HepG2 (cell line): ENCODE measurements around the gene XKR3. TPM values are rescaled to one million over a fixed set of nuclear protein-coding genes. Genes with fewer than 3 reads are reported as not detected.

Experiments
- ATAC-seq: fragments of 200-7000 bp; cut with Tn5 transposase; 3 replicates; pipeline ENCODE4 v1.9.1; 2020; ENCODE audit warnings: mild to moderate bottlenecking, moderate library complexity
- BruUV-seq: library from RNA; stranded (reverse); fragments of 400-500 nt; replicated peaks from 2 replicates; lab custom pipeline; 2021; lab: Mats Ljungman, UMichigan
- CTCF ChIA-PET: fragments of 300-600 bp; formaldehyde crosslinking; extraction: SDS; loops from one replicate; lab custom pipeline; 2021; ENCODE audit warnings: low total read pairs, inconsistent platforms, low intra/inter-chr PET ratio; lab: Yijun Ruan, JAX
- POLR2A ChIA-PET: fragments of 350-600 bp; sonication (Branson Sonifier 250); formaldehyde crosslinking; loops from one replicate; lab custom pipeline; 2020; ENCODE audit warnings: antibody characterized with exemption, inconsistent platforms; lab: Yijun Ruan, JAX
- DNase-seq: peaks from one replicate; pipeline ENCODE4 v3.0.0-alpha.2; 2015; ENCODE audit warnings: low spot score
- FAIRE-seq: peaks from 3 replicates; lab custom pipeline; 2011; peaks lifted over from hg19 to GRCh38; lab: Jason Lieb, UNC
- H2AFZ ChIP-seq: one replicate; pipeline ENCODE4 v1.6.1; 2011; ENCODE audit warnings: low read length, inconsistent platforms
- H3K27ac ChIP-seq: fragments of 300-600 bp; 3 replicates; pipeline ENCODE4 v1.8.0; 2011; ENCODE audit warnings: mixed run types, mild to moderate bottlenecking, mixed read lengths, low read length, inconsistent platforms; ENCODE audit not compliant: insufficient read depth; ENCODE audit errors: extremely low read length
- H3K27me3 ChIP-seq, 2 experiments: fragments of 200-600 bp in 1 of 2; 2 replicates in 1 of 2; 3 replicates in 1 of 2; pipeline versions ENCODE4 v1.6.0 to v1.8.0; 2011; ENCODE audit warnings: low read length in 2 of 2, mild to moderate bottlenecking in 2 of 2, moderate library complexity in 2 of 2, inconsistent platforms in 1 of 2; ENCODE audit not compliant: insufficient read depth in 2 of 2, control insufficient read depth in 1 of 2
- H3K36me3 ChIP-seq, 2 experiments: fragments of 200-600 bp in 1 of 2; replicated peaks in 1 of 2; 2 replicates in 1 of 2; 3 replicates in 1 of 2; pipeline versions ENCODE4 v1.5.1 to v1.8.0; 2011; ENCODE audit warnings: low read length in 2 of 2, inconsistent platforms in 1 of 2; ENCODE audit not compliant: insufficient read depth in 2 of 2, control insufficient read depth in 1 of 2
- H3K4me1 ChIP-seq: 2 replicates; pipeline ENCODE4 v1.5.1; 2012; ENCODE audit warnings: low read length, inconsistent platforms; ENCODE audit not compliant: insufficient read depth
- H3K4me2 ChIP-seq: 2 replicates; pipeline ENCODE4 v1.6.0; 2011; ENCODE audit warnings: low read depth, low read length, inconsistent platforms
- H3K4me3 ChIP-seq, 3 experiments: fragments of 200-600 bp in 1 of 3; sonication (generic), shearing (Covaris generic) in 1 of 3; replicated peaks in 1 of 3; 2 replicates each; pipeline ENCODE4 v1.5.1; 2011 to 2016; ENCODE audit warnings: low read length in 3 of 3, inconsistent platforms in 2 of 3, low read depth in 2 of 3, mild to moderate bottlenecking in 2 of 3, control low read depth in 1 of 3, mixed read lengths in 1 of 3; ENCODE audit not compliant: insufficient read depth in 1 of 3
- H3K79me2 ChIP-seq: one replicate; pipeline ENCODE4 v1.6.1; 2011; ENCODE audit warnings: low read length, inconsistent platforms; ENCODE audit not compliant: insufficient read depth
- H3K9ac ChIP-seq: 2 replicates; pipeline ENCODE4 v1.6.0; 2011; ENCODE audit warnings: mild to moderate bottlenecking, low read depth, low read length, inconsistent platforms; ENCODE audit not compliant: insufficient read depth
- H3K9me3 ChIP-seq: 2 replicates; pipeline ENCODE4 v1.5.1; 2012; ENCODE audit warnings: mild to moderate bottlenecking, low read length
- H4K20me1 ChIP-seq: 2 replicates; pipeline ENCODE4 v1.6.0; 2011; ENCODE audit warnings: inconsistent platforms, mild to moderate bottlenecking, low read length, moderate library complexity; ENCODE audit not compliant: insufficient read depth
- AFF4 ChIP-seq: sonication (generic); formaldehyde crosslinking; IDR thresholded peaks from 2 replicates; pipeline ENCODE4 v1.4.0; 2020; ENCODE audit warnings: missing genetic modification reagents
- CEBPB ChIP-seq: IDR thresholded peaks from 2 replicates; pipeline ENCODE4 v1.6.1; 2011; ENCODE audit warnings: low read depth, low read length, improper control_type of control experiment, borderline replicate concordance
- HNRNPL ChIP-seq: fragments of 200-400 bp; formaldehyde crosslinking; IDR thresholded peaks from 2 replicates; pipeline ENCODE4 v1.6.1; 2017; ENCODE audit warnings: mild to moderate bottlenecking, low read depth, low read length
- MXD4 ChIP-seq: IDR thresholded peaks from 2 replicates; pipeline ENCODE4 v1.6.1; 2016; ENCODE audit warnings: mild to moderate bottlenecking, missing biosample characterization, missing genetic modification reagents
- MZF1 ChIP-seq: sonication (generic); formaldehyde crosslinking; IDR thresholded peaks from 2 replicates; pipeline ENCODE4 v1.8.1; 2023; ENCODE audit warnings: mild to moderate bottlenecking, missing genetic modification reagents, borderline replicate concordance
- POLR2AphosphoS5 ChIP-seq: IDR thresholded peaks from 2 replicates; pipeline ENCODE4 v1.6.1; 2012; ENCODE audit warnings: low read depth, low read length
- SAP130 ChIP-seq: IDR thresholded peaks from 2 replicates; pipeline ENCODE4 v1.6.1; 2016; ENCODE audit warnings: low read depth
- ZBTB38 ChIP-seq: sonication (generic); formaldehyde crosslinking; IDR thresholded peaks from 2 replicates; pipeline ENCODE4 v1.5.1; 2020; ENCODE audit warnings: mild to moderate bottlenecking, missing genetic modification reagents
- ZNF441 ChIP-seq: sonication (generic); formaldehyde crosslinking; IDR thresholded peaks from 2 replicates; pipeline ENCODE4 v1.7.0; 2021; ENCODE audit warnings: missing genetic modification reagents, borderline replicate concordance
- ZNF546 ChIP-seq: sonication (generic); formaldehyde crosslinking; conservative IDR thresholded peaks from 2 replicates; pipeline ENCODE4 v1.8.1; 2023; ENCODE audit warnings: mild to moderate bottlenecking, missing genetic modification reagents
- ZNF615 ChIP-seq: sonication (generic); formaldehyde crosslinking; IDR thresholded peaks from 2 replicates; pipeline ENCODE4 v1.5.0; 2020; ENCODE audit warnings: mild to moderate bottlenecking, missing genetic modification reagents, borderline replicate concordance
- ZNF749 ChIP-seq: sonication (generic); formaldehyde crosslinking; IDR thresholded peaks from 2 replicates; pipeline ENCODE4 v1.8.0; 2022; ENCODE audit warnings: mild to moderate bottlenecking, missing genetic modification reagents, moderate library complexity, borderline replicate concordance
- WGBS: methylation state at CpG from one replicate; pipeline ENCODE4 v1.1.6; 2017; ENCODE audit warnings: low lambda C conversion rate; 5-methylcytosine and 5-hydroxymethylcytosine counted together
- in situ Hi-C: cut with HindIII; loops from 2 replicates; pipeline ENCODE4 v1.10.0; 2017; ENCODE audit warnings: low pct_unique_long_range_greater_than_20kb; ENCODE audit not compliant: extremely low pct_ligation_motif_present
- intact Hi-C: fragments of 100-400 bp; cut with micrococcal nuclease; formaldehyde crosslinking; loops from one replicate; pipeline ENCODE4 v1.10.0; 2022; ENCODE audit not compliant: unreplicated experiment
- polyA plus RNA-seq, 8 experiments: library from polyadenylated mRNA; depleted of rRNA in 3 of 8; stranded (reverse) in 7 of 8; unstranded in 1 of 8; fragments of >200 nt; fragmentation: Illumina TruSeq in 4 of 8; extraction: Trizol in 4 of 8; gene quantifications; 2 replicates each; pipeline versions ENCODE4 v1.2.1 to v1.2.3, GENCODE V29; 2011 to 2016; ENCODE audit warnings: low read depth in 4 of 8, missing spikeins in 1 of 8, mixed read lengths in 1 of 8; ENCODE audit not compliant: insufficient read depth in 1 of 8
- total RNA-seq, 5 experiments: library from RNA; depleted of rRNA; stranded (reverse); fragments of >200 nt; fragmentation: Illumina TruSeq; extraction: Trizol; gene quantifications; 2 replicates each; pipeline ENCODE4 v1.2.3, GENCODE V29; 2016; ENCODE audit warnings: low read depth in 1 of 5
- TF ChIP-seq, protein P1 (sequence below): fragments of 450-650 bp; IDR thresholded peaks from 2 replicates; pipeline ENCODE4 v1.6.1; 2017
- TF ChIP-seq, protein P2 (sequence below): sonication (generic); formaldehyde crosslinking; conservative IDR thresholded peaks from 2 replicates; pipeline ENCODE4 v1.8.1; 2023; ENCODE audit warnings: missing genetic modification reagents

The XKR3 gene
- total and polyA plus RNA-seq, 2 of the 13 experiments (the other 11 are each of a cell fraction or from before 2014, with no cell fraction given) = not detected

GRCh38 chr22:16819249-16819648 is 6.0 kb downstream of the XKR3 start:
- Histone ChIP-seq H3K36me3 (no peaks in the 10 kb centered on the region), H3K79me2 (no peaks in the 10 kb centered on the region), H3K4me2 (no peak overlapping the region), H3K4me1 (no peaks in the 10 kb centered on the region), H3K4me3 (no peak overlapping the region), H2AFZ (no peak overlapping the region), H3K27me3 (no peaks in the 10 kb centered on the region), H3K27ac (no peak overlapping the region), H3K9me3 (no peaks in the 10 kb centered on the region), H4K20me1 (no peaks in the 10 kb centered on the region), H3K9ac (no peak overlapping the region)
- in situ Hi-C loops = no loop called here
- DNase-seq (no peak), FAIRE-seq (no peak), ATAC-seq (no peak)
- TF ChIP-seq ZBTB38 (CRISPR knock-in tag) = no peak
- TF ChIP-seq CEBPB = peak; percentile 35; the same call in 1 of the 2 replicates
- CTCF ChIA-PET = no interaction called here
- POLR2A ChIA-PET = no interaction called here
- no TSS peak for BruUV-seq
- intact Hi-C loops = no loop called here

GRCh38 chr22:16818538-16818937 is 6.7 kb downstream of the XKR3 start:
- Histone ChIP-seq H3K4me3 (no peak overlapping the region), H4K20me1 (no peaks in the 10 kb centered on the region), H3K27me3 (no peaks in the 10 kb centered on the region), H3K36me3 (no peaks in the 10 kb centered on the region), H3K4me2 (no peak overlapping the region), H3K9ac (no peak overlapping the region), H3K9me3 (no peaks in the 10 kb centered on the region), H3K27ac (no peak overlapping the region), H2AFZ (no peak overlapping the region), H3K4me1 (no peaks in the 10 kb centered on the region), H3K79me2 (no peaks in the 10 kb centered on the region)
- ChIA-PET POLR2A (no interaction called here), CTCF (no interaction called here)
- no TSS peak for BruUV-seq
- no peak for ATAC-seq
- intact Hi-C loops = no loop called here
- DNase-seq = no peak
- 0% methylated on average over 2 of the region's 2 CpGs for WGBS
- in situ Hi-C loops = no loop called here
- FAIRE-seq = no peak
- TF ChIP-seq POLR2AphosphoS5 (no peak), AFF4 (CRISPR knock-in tag) (no peak), MZF1 (CRISPR knock-in tag) (no peak), HNRNPL (no peak), ZNF749 (no peak), ZNF615 (no peak), ZNF441 (no peak), SAP130 (CRISPR knock-in tag) (no peak), MXD4 (no peak), ZNF546 (CRISPR knock-in tag) (no peak)
- TF ChIP-seq, protein P1, sequence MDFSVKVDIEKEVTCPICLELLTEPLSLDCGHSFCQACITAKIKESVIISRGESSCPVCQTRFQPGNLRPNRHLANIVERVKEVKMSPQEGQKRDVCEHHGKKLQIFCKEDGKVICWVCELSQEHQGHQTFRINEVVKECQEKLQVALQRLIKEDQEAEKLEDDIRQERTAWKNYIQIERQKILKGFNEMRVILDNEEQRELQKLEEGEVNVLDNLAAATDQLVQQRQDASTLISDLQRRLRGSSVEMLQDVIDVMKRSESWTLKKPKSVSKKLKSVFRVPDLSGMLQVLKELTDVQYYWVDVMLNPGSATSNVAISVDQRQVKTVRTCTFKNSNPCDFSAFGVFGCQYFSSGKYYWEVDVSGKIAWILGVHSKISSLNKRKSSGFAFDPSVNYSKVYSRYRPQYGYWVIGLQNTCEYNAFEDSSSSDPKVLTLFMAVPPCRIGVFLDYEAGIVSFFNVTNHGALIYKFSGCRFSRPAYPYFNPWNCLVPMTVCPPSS = no peak
- TF ChIP-seq, protein P2, sequence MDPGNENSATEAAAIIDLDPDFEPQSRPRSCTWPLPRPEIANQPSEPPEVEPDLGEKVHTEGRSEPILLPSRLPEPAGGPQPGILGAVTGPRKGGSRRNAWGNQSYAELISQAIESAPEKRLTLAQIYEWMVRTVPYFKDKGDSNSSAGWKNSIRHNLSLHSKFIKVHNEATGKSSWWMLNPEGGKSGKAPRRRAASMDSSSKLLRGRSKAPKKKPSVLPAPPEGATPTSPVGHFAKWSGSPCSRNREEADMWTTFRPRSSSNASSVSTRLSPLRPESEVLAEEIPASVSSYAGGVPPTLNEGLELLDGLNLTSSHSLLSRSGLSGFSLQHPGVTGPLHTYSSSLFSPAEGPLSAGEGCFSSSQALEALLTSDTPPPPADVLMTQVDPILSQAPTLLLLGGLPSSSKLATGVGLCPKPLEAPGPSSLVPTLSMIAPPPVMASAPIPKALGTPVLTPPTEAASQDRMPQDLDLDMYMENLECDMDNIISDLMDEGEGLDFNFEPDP (CRISPR knock-in tag) = no peak
